Stimulated activated CD4-positive, alpha-beta T cell treated with anti-CD3 and anti-CD28 coated beads, Interleukin-4, amount 100 ng/mL, for 4 hours (primary cell): ENCODE data around the gene HPSE.

Experiments
- DNase-seq, 2 experiments: peaks; one replicate each; pipeline ENCODE4 v3.0.0-alpha.2; 2020

Gene HPSE

GRCh38 chr4:83334425-83335241 lies at the start of gene HPSE:
Gene HPSE (minus strand): TSS chr4:83334848. CDS start chr4:83334782, 66 bp downstream.
- peak; percentile 65 to 69 for DNase-seq

- DNase-seq, result no peak
These were observed 48.2 kb upstream of the HPSE start for GRCh38 chr4:83382850-83383249.

GRCh38 chr4:83381173-83381572 lies 46.5 kb upstream of the HPSE start:
- DNase-seq, result no peak

- no peak for DNase-seq
These were observed 43.8 kb upstream of the HPSE start for GRCh38 chr4:83378419-83378818.

- DNase-seq, result no peak
These were observed 38.3 kb upstream of the HPSE start for GRCh38 chr4:83372931-83373330.

GRCh38 chr4:83371936-83372335 lies 37.3 kb upstream of the HPSE start:
- no peak for DNase-seq

GRCh38 chr4:83371235-83371634 lies 36.6 kb upstream of the HPSE start:
- no peak for DNase-seq

- DNase-seq, result no peak
These were observed 35.9 kb upstream of the HPSE start for GRCh38 chr4:83370640-83370906.

- no peak for DNase-seq
These were observed 35.4 kb upstream of the HPSE start for GRCh38 chr4:83369831-83370639.

GRCh38 chr4:83364312-83364711 lies 29.7 kb upstream of the HPSE start:
- DNase-seq, result no peak

GRCh38 chr4:83362492-83363329 lies 28.1 kb upstream of the HPSE start:
- no peak for DNase-seq

- DNase-seq, result no peak
These were observed 26.9 kb upstream of the HPSE start for GRCh38 chr4:83361416-83362103.

GRCh38 chr4:83360018-83360417 lies 25.4 kb upstream of the HPSE start:
- DNase-seq, result no peak

GRCh38 chr4:83358410-83358809 lies 23.8 kb upstream of the HPSE start:
- no peak for DNase-seq

GRCh38 chr4:83356899-83357661 lies 22.4 kb upstream of the HPSE start:
- no peak for DNase-seq

- no peak for DNase-seq
These were observed 18.9 kb upstream of the HPSE start for GRCh38 chr4:83353516-83353915.

GRCh38 chr4:83348074-83348473 lies 13.4 kb upstream of the HPSE start:
- DNase-seq, result no peak

GRCh38 chr4:83342476-83342875 lies 7.8 kb upstream of the HPSE start:
- no peak for DNase-seq

GRCh38 chr4:83340692-83341343 lies 6.2 kb upstream of the HPSE start:
- peak in 1 of 2 experiments; percentile 8 for DNase-seq

GRCh38 chr4:83339573-83339972 lies 4.9 kb upstream of the HPSE start:
- DNase-seq, result no peak

- DNase-seq, result no peak
These were observed 1.1 kb upstream of the HPSE start for GRCh38 chr4:83335701-83336100.

GRCh38 chr4:83331956-83332355 lies 2.7 kb downstream of the HPSE start:
- no peak for DNase-seq
